ENCODE measurements around the gene PPHLN1. TPM values are rescaled to one million over a fixed set of nuclear protein-coding genes. Genes with fewer than 3 reads are reported as not detected.

PPHLN1 gene
- total RNA-seq, 1 experiment from 2014 or later, result 87.6 TPM

GRCh38 chr12:42396473-42397259 lies 70.7 kb downstream of the PPHLN1 start:
- TF ChIP-seq, protein P1, sequence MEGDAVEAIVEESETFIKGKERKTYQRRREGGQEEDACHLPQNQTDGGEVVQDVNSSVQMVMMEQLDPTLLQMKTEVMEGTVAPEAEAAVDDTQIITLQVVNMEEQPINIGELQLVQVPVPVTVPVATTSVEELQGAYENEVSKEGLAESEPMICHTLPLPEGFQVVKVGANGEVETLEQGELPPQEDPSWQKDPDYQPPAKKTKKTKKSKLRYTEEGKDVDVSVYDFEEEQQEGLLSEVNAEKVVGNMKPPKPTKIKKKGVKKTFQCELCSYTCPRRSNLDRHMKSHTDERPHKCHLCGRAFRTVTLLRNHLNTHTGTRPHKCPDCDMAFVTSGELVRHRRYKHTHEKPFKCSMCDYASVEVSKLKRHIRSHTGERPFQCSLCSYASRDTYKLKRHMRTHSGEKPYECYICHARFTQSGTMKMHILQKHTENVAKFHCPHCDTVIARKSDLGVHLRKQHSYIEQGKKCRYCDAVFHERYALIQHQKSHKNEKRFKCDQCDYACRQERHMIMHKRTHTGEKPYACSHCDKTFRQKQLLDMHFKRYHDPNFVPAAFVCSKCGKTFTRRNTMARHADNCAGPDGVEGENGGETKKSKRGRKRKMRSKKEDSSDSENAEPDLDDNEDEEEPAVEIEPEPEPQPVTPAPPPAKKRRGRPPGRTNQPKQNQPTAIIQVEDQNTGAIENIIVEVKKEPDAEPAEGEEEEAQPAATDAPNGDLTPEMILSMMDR (IDR thresholded peaks at IDR 0.05; ENCODE audit: insufficient read depth in 1 of 2, low read depth in 1 of 2, low read length in 1 of 2, severe bottlenecking in 1 of 2, unreplicated experiment in 1 of 2), result no peak
- Mint-ChIP-seq H3K4me1 (ENCODE audit: low read depth, unreplicated experiment) (no peaks in the 10 kb centered on the region), H3K9me3 (ENCODE audit: unreplicated experiment) (no peaks in the 10 kb centered on the region), H3K36me3 (ENCODE audit: insufficient read depth, unreplicated experiment) (peaks cover 24% of the 10 kb centered on the region), H3K27me3 (ENCODE audit: insufficient read depth, unreplicated experiment) (no peaks in the 10 kb centered on the region), H3K4me3 (ENCODE audit: unreplicated experiment) (no peak overlapping the region), H3K27ac (ENCODE audit: unreplicated experiment) (no peak overlapping the region)
- intact Hi-C loops (cut with micrococcal nuclease; ENCODE audit: unreplicated experiment), result no loop called here
- H3K36me3 ChIP-seq (ENCODE audit: control insufficient read depth, insufficient read depth, low read length), result no peaks in the 10 kb centered on the region
- no peaks in the 10 kb centered on the region for H3K27me3 ChIP-seq (replicated peaks; ENCODE audit: control insufficient read depth, insufficient read depth, low read length)
- H3K4me1 ChIP-seq, result no peaks in the 10 kb centered on the region
- no TSS peak for BruUV-seq (replicated peaks)
- no peak for DNase-seq
- H3K4me3 ChIP-seq (ENCODE audit: low read depth, low read length), result no peak overlapping the region
- POLR2A ChIA-PET, result no interaction called here
- H3K9me3 ChIP-seq, result no peaks in the 10 kb centered on the region
- CTCF ChIA-PET, result no interaction called here

- H3K9me3 Mint-ChIP-seq (ENCODE audit: unreplicated experiment), result no peaks in the 10 kb centered on the region
- Histone ChIP-seq H3K4me3 (ENCODE audit: low read depth, low read length) (no peak overlapping the region), H3K4me1 (0 out of 2 replicates have a peak, but pooled peaks cover 3% of the 10 kb centered on the region), H3K36me3 (ENCODE audit: control insufficient read depth, insufficient read depth, low read length) (no peaks in the 10 kb centered on the region), H3K9me3 (no peaks in the 10 kb centered on the region), H3K27me3 (replicated peaks; ENCODE audit: control insufficient read depth, insufficient read depth, low read length) (no peaks in the 10 kb centered on the region)
- CTCF ChIA-PET, result interaction anchor here (0.6 kb wide), 1 partner anchor 29 kb away, joined by 3 read pairs; no protein-coding TSS in a partner anchor
- H3K27me3 Mint-ChIP-seq (ENCODE audit: insufficient read depth, unreplicated experiment), result no peaks in the 10 kb centered on the region
- no peak for DNase-seq
- H3K4me3 Mint-ChIP-seq (ENCODE audit: unreplicated experiment), result no peak overlapping the region
- intact Hi-C loops (cut with micrococcal nuclease; ENCODE audit: unreplicated experiment), result no loop called here
- TF ChIP-seq, protein P1 (IDR thresholded peaks at IDR 0.05; ENCODE audit: insufficient read depth in 1 of 2, low read depth in 1 of 2, low read length in 1 of 2, severe bottlenecking in 1 of 2, unreplicated experiment in 1 of 2), result no peak
- no peak overlapping the region for H3K27ac Mint-ChIP-seq (ENCODE audit: unreplicated experiment)
- peaks cover 33% of the 10 kb centered on the region for H3K36me3 Mint-ChIP-seq (ENCODE audit: insufficient read depth, unreplicated experiment)
- no TSS peak for BruUV-seq (replicated peaks)
- POLR2A ChIA-PET, result no interaction called here
- H3K4me1 Mint-ChIP-seq (ENCODE audit: low read depth, unreplicated experiment), result peaks cover 7% of the 10 kb centered on the region
Observed at GRCh38 chr12:42402821-42403411, 76.9 kb downstream of the PPHLN1 start.

- CTCF ChIA-PET, result no interaction called here
- POLR2A ChIA-PET, result no interaction called here
- no peaks in the 10 kb centered on the region for H3K27me3 ChIP-seq (replicated peaks; ENCODE audit: control insufficient read depth, insufficient read depth, low read length)
Observed at GRCh38 chr12:42407306-42407705, 81.3 kb downstream of the PPHLN1 start.

More at GRCh38 chr12:42407306-42407705, 81.3 kb downstream of the PPHLN1 start:
- Mint-ChIP-seq H3K27me3 (ENCODE audit: insufficient read depth, unreplicated experiment) (no peaks in the 10 kb centered on the region), H3K9me3 (ENCODE audit: unreplicated experiment) (no peaks in the 10 kb centered on the region), H3K36me3 (ENCODE audit: insufficient read depth, unreplicated experiment) (peaks cover 17% of the 10 kb centered on the region), H3K4me1 (ENCODE audit: low read depth, unreplicated experiment) (peaks cover 13% of the 10 kb centered on the region), H3K27ac (ENCODE audit: unreplicated experiment) (no peak overlapping the region), H3K4me3 (ENCODE audit: unreplicated experiment) (no peak overlapping the region)
- no peak for DNase-seq
- no TSS peak for BruUV-seq (replicated peaks)
- H3K9me3 ChIP-seq, result no peaks in the 10 kb centered on the region
- no peak overlapping the region for H3K4me3 ChIP-seq (ENCODE audit: low read depth, low read length)
- intact Hi-C loops (cut with micrococcal nuclease; ENCODE audit: unreplicated experiment), result no loop called here
- TF ChIP-seq, protein P1 (IDR thresholded peaks at IDR 0.05; ENCODE audit: insufficient read depth in 1 of 2, low read depth in 1 of 2, low read length in 1 of 2, severe bottlenecking in 1 of 2, unreplicated experiment in 1 of 2), result no peak
- no peaks in the 10 kb centered on the region for H3K36me3 ChIP-seq (ENCODE audit: control insufficient read depth, insufficient read depth, low read length)
- H3K4me1 ChIP-seq, result peaks cover 13% of the 10 kb centered on the region
